GM21390 (cell line): ENCODE measurements around the gene DFFB.

Experiments
- ATAC-seq: cut with Tn5 transposase; IDR thresholded peaks from one replicate; pipeline ENCODE4 v1.9.1; 2021; ENCODE audit not compliant: unreplicated experiment

Gene DFFB

DNA sequence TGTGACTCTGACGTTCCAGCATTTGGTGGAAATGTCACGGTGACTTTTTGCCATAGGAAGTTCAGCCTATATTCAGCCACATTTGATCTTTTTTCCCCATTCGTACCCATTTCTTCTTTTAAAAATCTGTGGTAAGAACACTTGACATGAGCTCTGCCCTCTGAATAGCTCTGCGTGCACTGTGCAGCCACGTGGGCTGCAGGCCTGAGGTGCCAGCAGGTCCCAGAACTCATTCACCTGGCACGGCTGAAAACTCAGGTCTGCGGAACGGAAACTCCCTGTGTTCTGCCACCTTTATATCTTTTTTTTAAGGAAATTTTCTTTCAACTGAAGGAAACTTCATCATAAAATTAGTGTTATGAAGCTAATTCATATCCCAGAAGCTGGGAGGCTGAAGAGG is 28.9 kb upstream of the DFFB start:
- ATAC-seq = no peak

DNA sequence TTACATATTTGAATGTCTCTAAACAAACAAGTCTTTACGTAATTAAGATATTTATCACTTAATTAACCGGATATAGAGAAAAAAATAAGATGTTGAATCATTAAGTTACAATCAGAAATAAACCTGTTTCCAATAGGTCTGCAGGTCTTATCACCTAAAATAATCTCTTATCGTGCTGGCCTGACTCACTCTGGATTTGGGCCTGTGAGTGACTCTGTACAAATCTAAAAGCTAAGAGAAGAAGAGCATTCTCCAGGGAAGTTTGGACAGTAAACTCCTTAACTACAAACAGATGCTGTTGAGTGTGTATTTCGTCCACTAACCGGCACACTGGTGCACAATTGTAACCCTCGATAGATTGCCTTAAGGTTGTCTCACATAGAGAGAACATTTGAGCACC is 25.6 kb upstream of the DFFB start:
- ATAC-seq = no peak

DNA sequence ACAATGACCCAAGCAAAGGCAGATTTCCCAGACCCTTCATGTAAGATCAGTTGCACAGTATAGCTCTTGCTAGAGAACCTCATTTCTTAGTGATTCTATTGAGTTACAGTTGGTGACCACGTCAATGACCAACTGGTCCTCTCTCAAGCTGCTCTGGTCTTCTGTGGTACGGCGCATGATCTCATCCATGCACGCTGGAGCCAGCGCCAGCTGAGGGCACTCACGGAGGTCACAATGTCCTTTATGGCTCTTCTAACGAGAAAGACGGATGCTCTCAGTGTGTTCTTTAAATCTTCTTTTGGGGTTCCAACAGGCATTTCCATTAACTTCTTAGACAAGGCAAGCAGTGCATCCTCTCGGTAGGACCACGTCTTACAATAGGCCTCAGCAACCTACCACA is 22.6 kb upstream of the DFFB start:
- ATAC-seq = no peak

GRCh38 chr1:3836421-3836820 is 20.9 kb upstream of the DFFB start:
- ATAC-seq = no peak

DNA sequence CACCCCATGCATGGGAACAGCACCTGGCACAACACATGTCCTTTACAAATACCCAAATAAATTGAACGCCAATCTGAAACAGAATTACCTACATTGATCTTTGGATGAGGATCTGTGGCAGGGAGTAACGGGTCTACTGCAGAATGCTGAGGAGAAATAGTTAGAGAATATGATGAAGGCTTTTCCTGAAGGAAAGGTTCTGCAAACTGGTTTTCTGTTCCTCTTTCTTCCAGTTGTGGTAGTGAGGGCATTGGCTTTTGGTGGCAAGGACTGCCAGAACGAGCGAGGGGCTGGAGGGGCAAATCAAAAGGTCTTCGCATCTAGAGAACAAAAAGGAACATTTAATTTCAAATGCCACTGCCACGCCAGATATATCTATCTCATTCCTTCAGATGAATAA is 20.1 kb upstream of the DFFB start:
- ATAC-seq = no peak

GRCh38 chr1:3837685-3838084 is 19.6 kb upstream of the DFFB start:
- ATAC-seq = no peak

GRCh38 chr1:3838788-3839187 is 18.5 kb upstream of the DFFB start:
- ATAC-seq = no peak

DNA sequence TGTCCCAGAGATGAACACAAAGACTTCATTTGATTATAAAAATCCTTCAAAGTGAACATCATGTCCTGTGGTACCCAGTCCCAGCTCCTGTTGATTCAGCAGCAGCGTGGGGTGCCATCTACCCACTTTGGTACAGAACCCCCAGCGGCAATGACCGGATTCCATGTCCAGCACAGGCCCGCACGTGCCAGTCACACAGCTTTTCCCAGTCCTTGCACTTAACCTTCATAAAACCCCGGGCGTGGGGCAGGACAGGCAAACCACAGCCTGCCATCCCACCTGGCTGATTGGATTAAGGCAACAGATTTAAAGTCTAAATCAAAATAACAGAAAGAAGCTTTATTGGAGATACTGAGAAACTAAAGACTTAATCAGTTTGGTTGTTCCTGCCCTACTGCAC is 15.8 kb upstream of the DFFB start:
- ATAC-seq = no peak

- no peak for ATAC-seq
These were observed 14.4 kb upstream of the DFFB start for GRCh38 chr1:3842912-3843311.

DNA sequence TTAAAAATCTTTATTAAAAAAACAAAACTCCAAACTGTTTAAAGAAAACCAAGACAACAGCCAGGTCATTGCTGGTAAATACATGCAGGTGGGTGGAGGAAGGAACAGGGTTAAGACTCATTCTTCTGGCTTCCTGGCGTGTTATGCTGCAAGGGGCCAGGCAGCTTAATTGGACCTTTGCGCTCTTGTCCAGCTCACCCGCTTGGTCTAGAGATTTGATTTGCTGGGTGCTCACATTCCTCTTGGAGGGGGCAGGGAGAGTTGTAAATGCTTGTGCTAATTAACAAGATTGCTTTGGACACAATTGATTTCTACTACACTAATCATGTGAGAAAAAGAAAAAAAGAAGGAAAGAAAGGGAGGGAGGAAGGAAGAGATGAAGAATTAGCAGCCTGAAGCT is 10.7 kb upstream of the DFFB start:
- ATAC-seq = no peak

GRCh38 chr1:3847081-3847480 is 10.2 kb upstream of the DFFB start:
- ATAC-seq = no peak

- ATAC-seq = no peak
These were observed 6.4 kb upstream of the DFFB start for GRCh38 chr1:3850857-3851256.

DNA sequence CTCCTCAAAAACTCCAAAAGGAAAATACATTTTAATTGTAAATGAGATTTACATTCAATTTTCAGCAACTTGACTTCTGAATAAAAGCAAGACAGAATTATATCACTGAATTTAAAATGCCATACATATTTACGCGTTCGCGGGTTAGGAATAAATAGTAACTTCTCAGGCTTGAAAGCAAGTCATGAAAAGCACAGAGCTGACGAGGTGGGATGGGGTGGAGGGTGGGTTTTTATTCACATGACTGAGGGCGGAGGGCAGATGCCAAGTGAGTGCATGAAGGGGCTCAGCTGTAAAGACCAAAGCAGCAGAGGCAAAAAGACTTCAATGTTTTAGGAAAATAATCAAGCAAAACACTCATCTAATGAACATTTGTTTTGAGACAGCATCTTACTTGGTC is 6.0 kb upstream of the DFFB start:
- ATAC-seq = no peak

GRCh38 chr1:3852091-3852490 is 5.2 kb upstream of the DFFB start:
- no peak for ATAC-seq

DNA sequence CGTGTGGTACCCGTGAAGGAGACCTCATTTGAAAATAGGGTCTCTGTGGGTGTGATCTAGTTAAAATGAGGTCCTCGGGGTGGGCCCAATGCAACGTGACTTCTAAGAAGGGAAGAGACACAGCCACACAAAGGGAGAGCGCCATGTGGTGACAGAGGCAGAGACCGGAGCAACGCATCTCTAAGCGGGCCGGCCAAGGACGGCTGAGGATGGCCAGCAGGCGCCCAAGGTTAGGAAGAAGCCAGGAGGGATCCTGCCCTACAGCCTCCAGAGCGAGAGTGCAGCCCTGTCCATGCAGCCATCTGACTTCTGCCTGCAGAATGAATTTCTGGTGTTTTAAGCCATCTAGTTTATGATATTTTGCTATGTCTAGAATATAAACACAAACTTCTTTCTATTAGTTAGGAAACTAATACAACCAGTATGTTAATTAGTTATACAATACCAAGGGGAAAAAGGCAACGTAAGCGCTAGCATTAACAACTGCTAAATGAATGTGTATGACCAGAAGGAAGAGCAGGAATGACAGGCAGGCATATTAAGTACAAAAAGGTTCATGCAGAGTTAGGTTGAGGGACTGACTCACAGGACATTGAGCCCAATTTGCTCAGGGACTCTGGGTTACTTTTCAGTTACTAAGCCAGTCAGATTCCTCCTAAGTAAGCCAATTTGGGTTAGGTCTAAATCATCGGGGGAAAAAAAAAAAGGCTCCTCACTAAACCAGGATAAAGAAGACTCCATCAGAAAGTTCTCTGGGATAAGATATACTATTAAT is 4.4 kb upstream of the DFFB start:
- no peak for ATAC-seq

DNA sequence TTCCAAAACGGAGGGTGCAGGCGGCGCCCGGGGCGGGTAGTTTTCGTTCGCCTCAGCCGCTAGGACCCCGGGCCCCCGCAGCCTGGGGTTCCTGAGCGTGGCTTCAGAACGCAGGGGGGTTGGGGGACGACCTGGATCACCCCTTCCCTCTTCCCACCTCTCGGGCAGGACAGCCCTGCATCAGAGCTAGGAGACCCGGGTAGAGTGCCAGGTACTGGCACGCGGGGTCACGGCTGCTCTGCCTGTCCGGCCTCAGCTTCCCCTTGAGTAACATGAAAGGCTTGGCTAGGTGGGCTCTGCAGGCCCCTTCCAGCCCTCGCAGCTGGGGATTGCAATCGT is 484 bp downstream of the DFFB start:
- no peak for ATAC-seq

DNA sequence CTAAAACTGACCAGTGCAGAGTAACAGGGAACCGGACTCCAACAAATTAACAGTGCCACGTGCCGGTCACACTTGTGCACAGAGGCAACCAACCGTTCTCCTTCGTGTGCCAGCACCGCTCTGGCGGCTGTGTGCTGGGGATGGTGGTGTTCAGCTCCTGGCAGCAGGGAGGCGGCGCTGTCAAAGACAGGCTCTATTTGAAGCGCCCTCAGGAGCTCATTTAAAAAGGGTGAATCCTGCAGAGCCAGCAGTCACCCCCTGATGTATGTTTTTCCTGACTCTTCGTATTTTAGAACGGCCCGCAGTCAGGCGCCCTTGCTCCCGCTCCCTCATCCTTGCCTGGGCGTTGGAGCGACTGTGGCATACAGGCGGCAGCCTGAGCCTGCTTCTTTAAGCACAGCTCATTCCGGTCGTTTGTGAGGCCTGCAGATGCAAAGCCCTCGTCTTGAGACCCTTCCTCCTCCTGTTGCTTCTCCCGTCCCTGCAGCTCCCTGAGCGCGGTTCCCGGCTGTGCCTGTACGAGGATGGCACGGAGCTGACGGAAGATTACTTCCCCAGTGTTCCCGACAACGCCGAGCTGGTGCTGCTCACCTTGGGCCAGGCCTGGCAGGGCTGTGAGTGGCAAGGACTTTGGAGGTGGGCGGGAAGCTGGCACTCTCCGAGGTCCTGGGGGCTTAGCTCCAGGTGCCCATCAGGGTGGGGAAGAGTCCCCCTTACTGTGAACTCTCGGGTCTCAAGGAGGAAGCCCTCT is 1.1 kb downstream of the DFFB start:
- ATAC-seq = no peak

DNA sequence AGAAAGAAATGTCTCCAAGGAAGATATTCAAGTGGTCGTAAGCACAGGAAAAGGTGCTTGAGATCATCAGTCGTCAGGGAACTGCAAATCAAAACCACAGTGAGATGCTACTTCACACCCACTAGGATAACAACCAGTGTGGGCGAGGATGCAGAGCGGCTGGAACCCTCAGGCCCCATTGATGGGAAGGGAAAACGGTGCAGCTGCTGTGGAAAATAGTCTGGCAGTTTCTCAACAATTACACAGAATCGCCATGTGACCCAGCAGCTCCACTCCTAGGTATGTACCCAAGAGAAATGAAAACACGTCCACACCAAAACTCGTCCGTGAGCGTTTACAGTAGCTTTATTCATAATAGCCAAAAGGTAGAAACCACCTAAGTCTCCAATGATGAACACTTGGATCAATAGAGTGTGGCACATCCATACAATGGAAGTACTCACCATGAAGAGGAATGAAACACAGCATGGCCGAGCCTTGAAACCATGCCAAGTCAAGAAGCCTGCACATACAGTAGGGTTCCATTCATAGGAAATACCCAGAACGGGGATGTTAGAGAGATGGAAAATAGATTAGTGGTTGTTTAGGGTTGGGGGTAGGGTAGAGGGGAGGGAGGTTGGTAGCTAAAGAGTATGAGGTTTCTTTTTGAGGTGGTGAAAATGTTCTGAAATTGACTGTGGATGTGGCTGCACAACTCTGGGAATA is 6.1 kb downstream of the DFFB start:
- ATAC-seq = no peak

DNA sequence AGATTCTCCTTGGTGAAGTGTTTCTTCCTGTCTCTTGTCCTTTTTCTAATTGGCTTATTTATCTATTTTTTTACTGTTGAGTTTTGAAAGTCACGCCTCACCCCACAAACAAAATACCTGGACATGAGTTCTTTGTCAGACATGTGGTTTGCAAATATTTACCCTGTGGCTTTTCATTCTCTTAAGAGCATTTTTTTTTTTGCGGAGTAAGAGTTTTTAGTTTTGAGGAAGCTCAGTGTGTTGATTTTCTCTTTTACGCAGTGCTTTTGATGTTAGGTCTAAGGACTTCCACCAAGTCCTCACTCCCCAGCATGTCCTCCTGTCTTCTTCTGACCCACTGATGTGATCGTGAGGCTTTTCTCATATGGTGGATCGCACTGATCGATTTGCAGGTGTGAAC is 7.6 kb downstream of the DFFB start:
- no peak for ATAC-seq

DNA sequence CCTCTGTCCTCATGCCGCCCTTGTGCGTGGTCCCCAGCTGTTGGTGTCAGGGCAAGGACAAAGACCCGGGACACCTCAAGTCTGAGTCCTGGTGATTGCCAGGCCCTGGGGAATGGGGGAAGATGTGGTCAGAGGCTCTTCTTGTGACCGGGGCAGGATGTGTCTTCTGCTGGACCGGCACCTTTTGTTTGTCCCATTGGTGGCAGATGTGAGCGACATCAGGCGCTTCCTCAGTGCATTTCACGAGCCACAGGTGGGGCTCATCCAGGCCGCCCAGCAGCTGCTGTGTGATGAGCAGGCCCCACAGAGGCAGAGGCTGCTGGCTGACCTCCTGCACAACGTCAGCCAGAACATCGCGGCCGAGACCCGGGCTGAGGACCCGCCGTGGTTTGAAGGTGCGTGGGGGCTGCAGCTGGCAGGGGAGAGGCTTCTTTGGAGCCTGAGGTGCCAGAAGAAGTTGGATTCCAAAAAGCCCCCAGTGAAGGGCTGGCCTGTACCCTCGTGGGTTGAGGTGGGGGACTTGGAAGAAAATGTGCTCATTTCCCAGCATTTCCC is 8.4 kb downstream of the DFFB start:
- no peak for ATAC-seq

DNA sequence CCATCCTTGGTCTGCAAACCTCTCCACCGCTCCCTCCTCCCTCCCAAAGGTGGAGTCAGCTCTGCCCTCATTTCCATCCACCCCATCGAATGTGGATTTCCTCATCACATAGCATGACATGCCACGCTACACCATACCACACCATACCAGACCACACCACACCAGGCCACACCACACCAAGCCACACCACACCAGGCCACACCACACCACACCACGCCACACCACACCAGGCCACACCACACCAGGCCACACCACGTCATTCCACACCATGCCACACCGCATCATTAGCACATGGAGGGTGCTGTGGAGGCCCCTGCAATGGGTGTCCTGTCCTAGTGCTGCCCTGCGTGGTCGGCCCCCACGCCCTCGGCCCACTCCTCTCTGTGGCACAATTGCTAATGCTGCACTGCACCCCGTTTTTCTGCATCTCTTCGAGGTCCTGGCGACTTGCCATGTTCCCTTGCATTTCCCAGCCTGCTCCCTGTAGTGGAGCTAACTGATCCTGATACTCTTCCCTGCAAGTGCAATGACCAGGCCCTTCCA is 11.3 kb downstream of the DFFB start:
- no peak for ATAC-seq
